ENCODE measurements around the gene SLC38A11. TPM values are rescaled to one million over a fixed set of nuclear protein-coding genes. Genes with fewer than 3 reads are reported as not detected.

The SLC38A11 gene
- total and polyA plus RNA-seq, 2 of the 13 experiments (the other 11 are each of a cell fraction or from before 2014, with no cell fraction given) = 14.0 to 14.3 TPM

- TF ChIP-seq ZBTB43 (CRISPR knock-in tag; conservative IDR thresholded peaks at IDR 0.05) (no peak), PRDM4 (CRISPR knock-in tag; IDR thresholded peaks at IDR 0.05; ENCODE audit: borderline replicate concordance) (no peak), PBX3 (CRISPR knock-in tag; IDR thresholded peaks at IDR 0.05; ENCODE audit: borderline replicate concordance) (no peak), TARDBP (CRISPR knock-in tag; IDR thresholded peaks at IDR 0.05) (peak; percentile 54; the same call in 1 of the 2 replicates), HOXD1 (CRISPR knock-in tag; IDR thresholded peaks at IDR 0.05) (no peak), GTF2F1 (IDR thresholded peaks at IDR 0.05; ENCODE audit: low read length) (no peak), HINFP (CRISPR knock-in tag; IDR thresholded peaks at IDR 0.05; ENCODE audit: low read depth) (no peak), ZNF18 (CRISPR knock-in tag; IDR thresholded peaks at IDR 0.05; ENCODE audit: insufficient replicate concordance) (no peak), THRA (CRISPR knock-in tag; IDR thresholded peaks at IDR 0.05; ENCODE audit: borderline replicate concordance) (peak; percentile 65; the same call in 1 of the 2 replicates), HIC2 (CRISPR knock-in tag; IDR thresholded peaks at IDR 0.05; ENCODE audit: low read depth) (no peak), ZNF263 (CRISPR knock-in tag; IDR thresholded peaks at IDR 0.05) (no peak), KMT2B (CRISPR knock-in tag; IDR thresholded peaks at IDR 0.05) (peak; percentile 49; the same call in 1 of the 2 replicates), ZNF788 (CRISPR knock-in tag; IDR thresholded peaks at IDR 0.05; ENCODE audit: borderline replicate concordance) (no peak), ZNF121 (CRISPR knock-in tag; IDR thresholded peaks at IDR 0.05) (no peak), CEBPG (CRISPR knock-in tag; IDR thresholded peaks at IDR 0.05) (peak; percentile 68), TCF7 (IDR thresholded peaks at IDR 0.05; ENCODE audit: low read depth) (no peak; the same call in 1 of the 2 replicates), ZFP62 (CRISPR knock-in tag; IDR thresholded peaks at IDR 0.05) (no peak), SAFB2 (CRISPR knock-in tag; IDR thresholded peaks at IDR 0.05; ENCODE audit: borderline replicate concordance, low read depth) (no peak)
These were observed 56.9 kb downstream of the SLC38A11 start (continued) for GRCh38 chr2:164898475-164898874.

Measured in HepG2 (cell line).